Bone marrow (tissue), 2 donors: ENCODE measurements around the gene LRRFIP2.

Experiments used
- DNase-seq, 2 donors: peaks; one replicate each; lab custom pipeline; 2025; lab: John Stamatoyannopoulos, UW

Gene LRRFIP2

DNA sequence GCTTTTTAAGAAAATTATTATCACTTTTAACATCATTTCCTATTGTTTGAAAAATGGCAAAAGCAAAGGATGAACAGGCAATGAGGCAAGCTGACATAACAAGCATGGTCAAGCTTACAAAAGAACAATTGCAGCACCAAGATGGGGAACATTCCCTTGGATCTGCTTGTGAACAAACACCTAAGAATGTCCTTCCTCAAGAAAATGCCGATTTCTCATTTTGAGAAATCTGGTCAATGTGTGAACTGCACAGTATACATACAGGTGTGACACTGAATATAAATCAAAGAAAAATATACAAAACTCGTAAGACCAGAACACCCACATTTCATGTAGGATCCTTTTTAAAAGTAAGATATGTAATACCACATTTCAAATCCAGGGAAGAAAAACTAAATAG lies 58.9 kb downstream of the LRRFIP2 start:
- no peak for DNase-seq

DNA sequence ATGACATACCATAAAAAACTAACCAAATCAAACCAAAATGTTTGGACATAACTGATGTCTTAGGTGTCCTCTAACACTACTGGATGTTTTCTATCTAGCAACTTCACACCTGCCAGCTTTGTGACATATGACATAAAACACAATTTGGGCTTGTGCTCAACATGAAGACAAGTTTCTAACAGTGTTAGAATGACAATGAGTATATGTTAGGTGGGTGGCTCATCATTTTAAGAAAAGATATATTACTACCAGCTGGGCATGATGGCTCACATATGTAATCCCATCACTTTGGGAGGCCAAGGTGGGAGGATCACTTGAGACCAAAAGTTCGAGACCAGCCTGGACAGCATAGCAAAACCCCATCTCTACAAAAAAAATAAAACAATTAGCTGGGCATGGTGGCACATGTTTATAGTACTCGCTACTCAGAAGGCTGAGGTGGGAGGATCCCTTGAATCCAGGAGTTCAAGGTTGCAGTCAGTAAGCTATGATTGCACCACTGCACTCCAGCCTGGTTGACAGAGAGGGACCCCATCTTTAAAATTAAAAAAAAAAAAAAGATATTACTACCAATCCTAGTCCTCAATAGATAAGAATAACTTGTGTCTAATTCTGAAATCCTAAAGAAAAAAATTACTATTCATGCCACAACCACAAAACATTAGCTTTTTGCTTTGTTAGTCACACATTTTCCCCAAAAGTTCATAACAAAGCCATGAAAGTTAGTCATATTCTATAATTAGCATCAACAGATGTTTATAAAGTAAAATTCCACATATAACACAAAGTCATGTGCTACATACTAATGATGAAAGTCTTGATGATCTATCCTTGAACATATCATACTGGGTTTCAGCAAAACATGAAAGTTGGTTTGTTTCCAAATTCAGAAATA lies 59.9 kb downstream of the LRRFIP2 start:
- peak in 1 of 2 donors; percentile 68 for DNase-seq

DNA sequence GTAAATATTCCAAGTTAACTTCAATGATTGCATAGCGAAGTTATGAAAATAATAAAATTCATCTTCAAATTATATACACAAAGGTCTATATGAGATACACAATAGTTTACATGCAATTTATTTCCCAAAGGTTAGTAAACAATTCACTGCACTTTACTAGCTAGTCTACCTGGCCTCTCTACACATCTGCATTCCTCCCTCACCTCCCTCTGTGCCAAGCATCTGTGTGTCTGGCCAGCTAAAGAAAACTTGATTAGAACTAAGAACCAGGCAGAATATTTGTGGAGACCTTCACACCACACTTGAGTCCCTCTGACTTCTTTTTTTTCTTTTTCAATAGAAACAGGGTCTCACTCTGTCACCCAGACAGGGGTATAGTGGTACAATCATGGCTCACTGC lies 61.4 kb downstream of the LRRFIP2 start:
- DNase-seq, result no peak

GRCh38 chr3:37111199-37111598 lies 63.2 kb downstream of the LRRFIP2 start:
- no peak for DNase-seq

GRCh38 chr3:37107846-37108245 lies 66.5 kb downstream of the LRRFIP2 start:
- no peak for DNase-seq

DNA sequence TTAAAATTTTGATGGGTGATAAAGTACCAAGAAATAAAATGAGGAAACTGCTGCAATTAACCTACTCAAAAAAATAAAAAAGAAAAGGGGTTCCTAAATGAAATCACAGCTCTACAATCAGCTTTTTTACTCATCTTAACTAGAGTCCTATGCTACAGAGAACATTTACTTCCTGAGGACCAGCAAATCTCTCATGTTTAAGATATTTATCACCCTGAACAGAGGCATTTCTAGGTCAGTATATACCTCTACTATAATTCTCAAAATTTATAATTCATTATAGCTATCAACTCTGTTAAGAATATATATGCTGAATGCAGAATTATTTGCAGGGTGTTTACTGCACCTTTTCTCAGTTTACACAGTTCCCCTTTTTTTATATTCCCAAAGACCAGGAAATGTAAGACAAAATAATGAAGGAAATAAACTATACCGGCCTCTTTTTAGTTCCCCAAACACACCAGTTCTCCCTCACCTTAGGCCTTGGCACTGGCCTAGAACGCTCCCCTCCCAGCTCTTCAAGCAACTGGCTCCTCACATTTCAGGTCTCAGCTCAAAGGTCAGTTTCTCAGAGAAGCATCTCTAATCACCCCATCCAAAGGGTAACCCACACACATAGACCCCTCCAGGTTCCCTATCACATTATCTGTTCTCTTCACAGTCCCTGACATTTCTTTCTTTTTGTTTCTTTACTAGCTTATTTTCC lies 71.1 kb downstream of the LRRFIP2 start:
- DNase-seq, result no peak

DNA sequence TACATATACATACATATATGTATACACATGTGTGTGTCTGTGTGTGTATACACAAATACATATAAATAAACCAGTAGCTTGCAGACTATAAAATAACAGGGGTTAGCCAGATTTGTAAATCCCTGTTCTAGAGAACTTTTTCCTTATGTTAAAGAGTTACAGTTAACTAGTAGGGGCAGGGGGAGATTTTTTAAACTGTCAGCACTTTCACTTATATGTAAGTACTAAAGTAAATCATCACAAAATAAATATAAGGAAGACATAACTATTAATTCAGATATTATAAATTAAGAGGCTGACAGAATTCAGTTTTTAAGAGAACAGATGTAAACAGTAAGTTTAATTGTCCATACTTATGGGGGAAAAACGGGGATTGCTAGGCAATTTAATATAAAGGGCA lies 74.0 kb downstream of the LRRFIP2 start:
- DNase-seq, result no peak

- DNase-seq, result no peak
Measured at GRCh38 chr3:37099469-37099868, 74.9 kb downstream of the LRRFIP2 start.

GRCh38 chr3:37098884-37099283 lies 75.5 kb downstream of the LRRFIP2 start:
- DNase-seq, result no peak

DNA sequence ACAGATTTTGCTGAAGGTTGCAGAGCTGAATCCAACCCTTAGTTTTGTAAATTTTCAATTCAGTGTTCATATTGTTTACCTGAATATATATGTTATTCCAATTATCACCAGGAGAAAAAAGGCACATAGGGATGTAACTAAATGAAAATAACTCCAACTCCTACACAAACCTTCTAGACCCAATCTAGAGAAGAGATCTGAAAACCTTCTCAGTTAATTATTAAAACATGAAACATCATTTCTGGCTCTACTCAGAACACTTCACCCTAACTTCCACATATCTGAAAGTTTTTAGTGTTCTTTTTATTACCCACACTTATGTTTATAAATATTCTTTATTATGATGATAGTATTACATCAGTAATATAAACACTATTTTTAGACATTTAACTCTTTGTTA lies 76.6 kb downstream of the LRRFIP2 start:
- DNase-seq, result no peak

DNA sequence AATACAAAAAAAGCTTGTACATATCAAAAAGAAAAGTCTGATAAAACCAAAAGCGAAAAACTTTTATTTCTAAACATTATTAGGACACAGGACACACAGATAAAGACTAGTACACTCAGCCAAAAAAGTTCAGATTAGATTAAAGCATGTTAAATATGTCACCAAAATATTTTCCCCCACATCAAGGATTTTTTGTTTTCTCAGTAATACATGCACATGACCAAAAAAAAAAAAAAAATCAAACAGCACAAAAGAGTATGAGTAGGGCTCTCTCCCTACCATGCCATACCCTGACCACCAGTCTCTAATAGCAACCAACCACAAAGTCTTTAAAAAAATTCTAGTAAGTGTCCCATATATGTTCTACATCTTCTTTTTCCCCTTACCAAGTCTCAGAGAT lies 77.4 kb downstream of the LRRFIP2 start:
- no peak for DNase-seq

DNA sequence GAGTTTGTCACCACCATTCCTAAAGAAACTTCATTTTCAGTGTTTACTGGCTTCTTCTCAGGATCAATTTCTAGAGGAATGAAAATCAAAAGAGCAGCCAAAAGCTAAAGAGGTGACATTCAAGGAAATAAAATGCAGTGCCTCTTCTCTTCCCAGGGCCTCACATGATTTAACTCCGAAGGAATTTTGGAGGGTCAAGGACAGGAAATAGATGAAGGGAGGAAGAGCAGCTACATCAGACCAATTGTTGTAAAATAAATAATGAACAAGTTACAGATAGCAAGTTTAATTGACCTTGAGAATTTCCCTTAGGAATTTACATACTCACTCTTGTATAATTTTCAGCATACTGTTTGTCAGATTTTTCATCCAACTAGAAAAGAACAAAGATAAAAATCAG lies 78.1 kb downstream of the LRRFIP2 start:
- no peak for DNase-seq

GRCh38 chr3:37094636-37095035 lies 79.7 kb downstream of the LRRFIP2 start:
- DNase-seq, result no peak

DNA sequence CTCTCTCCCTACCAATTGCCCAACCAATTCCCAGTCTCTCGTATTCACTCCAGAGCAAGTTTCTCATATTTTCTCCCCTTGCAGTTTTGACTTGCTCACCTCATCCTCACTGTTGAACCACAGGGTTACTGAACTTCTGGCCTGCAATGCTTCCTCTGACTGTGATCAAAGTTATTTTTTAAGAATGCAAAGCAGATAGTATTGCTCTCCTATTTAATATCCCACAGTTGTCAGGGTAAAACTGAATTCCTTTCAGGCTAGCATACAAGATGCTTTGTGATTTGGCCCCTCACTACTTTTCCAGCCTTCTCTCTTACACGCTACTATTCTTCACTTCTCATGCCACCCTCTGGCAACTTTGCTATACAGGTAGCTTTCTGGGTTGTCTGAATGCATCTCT lies 80.9 kb downstream of the LRRFIP2 start:
- no peak for DNase-seq

DNA sequence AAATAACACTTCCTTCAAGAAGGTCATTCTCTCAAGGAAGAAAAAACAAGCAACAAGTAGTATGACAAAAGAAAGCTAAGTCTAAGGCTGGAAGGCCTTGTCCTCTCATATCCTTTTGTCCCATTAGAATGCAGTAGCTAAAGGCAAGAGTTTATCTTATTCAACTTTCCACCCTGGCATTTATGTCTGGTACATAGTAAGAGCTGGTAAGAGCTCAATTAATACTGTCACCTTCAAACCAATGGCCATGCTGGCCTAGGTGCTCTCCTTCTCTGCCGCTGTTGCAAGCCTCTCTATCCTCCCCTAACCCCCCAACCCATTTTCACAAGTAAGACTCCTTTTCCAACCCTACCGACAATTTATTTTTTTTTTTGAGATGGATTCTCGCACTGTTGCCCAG lies 81.9 kb downstream of the LRRFIP2 start:
- DNase-seq, result no peak

- DNase-seq, result no peak
Measured at GRCh38 chr3:37087870-37088269, 86.5 kb downstream of the LRRFIP2 start.

GRCh38 chr3:37086918-37087317 lies 87.5 kb downstream of the LRRFIP2 start:
- DNase-seq, result no peak

GRCh38 chr3:37082317-37082716 lies 92.1 kb downstream of the LRRFIP2 start:
- DNase-seq, result no peak

DNA sequence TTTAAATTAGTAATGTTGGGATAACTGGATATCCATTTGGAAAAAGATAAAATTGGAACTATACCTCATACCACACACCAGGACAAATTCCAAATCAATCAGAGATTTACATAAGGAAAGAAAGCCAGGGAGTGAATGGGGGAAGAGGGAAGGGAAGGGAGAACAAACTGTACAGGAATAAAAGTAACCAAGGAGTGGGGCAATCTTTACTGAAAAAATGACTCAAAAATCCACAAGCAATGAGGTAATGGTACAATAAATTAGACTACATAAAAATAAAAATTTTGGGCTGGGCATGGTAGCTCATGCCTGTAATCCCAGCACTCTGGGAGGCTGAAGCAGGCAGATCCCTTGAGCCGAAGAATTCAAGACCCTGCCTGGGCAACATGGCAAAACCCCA lies 98.4 kb downstream of the LRRFIP2 start:
- DNase-seq, result no peak

DNA sequence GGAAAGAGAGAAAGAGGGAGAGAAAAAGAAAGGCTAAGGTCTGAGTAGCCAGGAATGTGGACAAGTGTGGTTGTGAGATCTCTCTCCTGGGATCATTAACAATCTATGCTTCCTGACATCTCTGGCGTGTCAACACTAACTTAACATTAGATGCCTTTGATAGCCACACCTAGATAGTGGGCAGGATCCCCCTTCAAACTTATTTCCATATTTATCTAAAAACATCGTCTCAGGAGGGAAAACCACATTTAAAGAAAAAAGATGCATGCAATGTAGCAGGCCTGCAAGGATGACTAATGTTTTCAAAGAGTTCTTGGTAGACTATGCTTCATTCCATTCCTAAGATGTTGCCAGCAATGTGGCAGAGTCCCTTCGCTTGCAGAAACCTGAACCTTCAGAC lies 100.2 kb downstream of the LRRFIP2 start:
- no peak for DNase-seq

GRCh38 chr3:37072892-37073291 lies 101.5 kb downstream of the LRRFIP2 start:
- peak in 1 of 2 donors; percentile 53 for DNase-seq

GRCh38 chr3:37071921-37072320 lies 102.5 kb downstream of the LRRFIP2 start:
- no peak for DNase-seq

GRCh38 chr3:37068031-37068430 lies 106.4 kb downstream of the LRRFIP2 start:
- DNase-seq, result no peak
